ENCODE data around the gene PADI1.

- no peak for TF ChIP-seq OSR1 (CRISPR knock-in tag; IDR thresholded peaks at IDR 0.05)
- TF ChIP-seq CSDC2 (CRISPR knock-in tag; IDR thresholded peaks at IDR 0.05) = no peak
- no peak for TF ChIP-seq ZFP30 (CRISPR knock-in tag; IDR thresholded peaks at IDR 0.05)
- TF ChIP-seq GLIS3 (CRISPR knock-in tag; IDR thresholded peaks at IDR 0.05) = no peak
- no peak for TF ChIP-seq ISL1 (CRISPR knock-in tag; IDR thresholded peaks at IDR 0.05)
- TF ChIP-seq ZC3H10 (CRISPR knock-in tag; IDR thresholded peaks at IDR 0.05) = no peak
- TF ChIP-seq ARNTL (CRISPR knock-in tag; IDR thresholded peaks at IDR 0.05; ENCODE audit: borderline replicate concordance, low read depth) = no peak
- TF ChIP-seq ZNF565 (CRISPR knock-in tag; conservative IDR thresholded peaks at IDR 0.05; ENCODE audit: low read depth) = no peak
- no peak for TF ChIP-seq TOX (CRISPR knock-in tag; IDR thresholded peaks at IDR 0.05; ENCODE audit: borderline replicate concordance)
Observed at GRCh38 chr1:17265162-17265561, 60.2 kb downstream of the PADI1 start.

All from SK-N-SH treated with all-trans-retinoic acid at 6 μM for 48 hours (cell line).